NK-92 treated with Interleukin-12 subunit alpha and Interleukin-12 subunit beta, amount 100 ng/mL, for 24 hours (cell line): ENCODE data around the gene UROC1.

Experiments
- DNase-seq: peaks from one replicate; lab custom pipeline; 2025; lab: John Stamatoyannopoulos, UW

The UROC1 gene

DNA sequence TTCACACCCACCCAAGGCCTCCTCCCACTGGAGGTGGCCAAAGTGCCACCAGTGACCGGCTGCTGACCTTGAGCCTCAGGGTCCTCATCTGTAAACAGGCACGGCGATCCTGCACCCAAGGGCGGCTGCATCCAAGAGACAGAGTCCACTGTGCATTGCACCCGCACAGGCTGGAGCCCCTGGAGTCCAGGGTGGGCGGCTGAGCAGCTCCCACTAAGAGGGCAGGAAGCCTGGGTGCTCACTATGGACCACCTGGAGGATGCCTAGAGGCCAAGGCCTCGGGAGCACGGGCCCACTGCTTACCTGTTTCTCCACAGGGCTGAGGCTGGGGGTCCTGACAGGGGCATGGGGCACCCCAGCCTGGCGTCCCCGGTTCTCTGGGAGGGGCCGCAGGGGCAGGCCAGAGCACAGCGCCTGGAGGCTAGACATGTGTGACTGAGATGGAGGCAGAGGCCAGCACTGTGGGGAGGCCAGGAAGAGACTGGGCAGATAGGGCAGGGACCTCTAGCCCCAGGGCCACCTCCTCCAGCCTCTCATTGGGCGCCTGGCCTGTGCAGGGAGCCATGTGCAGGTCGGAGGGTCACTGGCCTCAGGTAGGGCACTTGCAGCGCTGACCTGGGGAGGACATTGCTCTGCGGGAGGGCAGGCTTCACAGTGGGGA, at the start of gene UROC1:
Gene UROC1 (minus strand): TSS at position 483 of the 661 bp plus-strand sequence. CDS start 54 bp downstream, at position 429.
- no peak for DNase-seq

DNA sequence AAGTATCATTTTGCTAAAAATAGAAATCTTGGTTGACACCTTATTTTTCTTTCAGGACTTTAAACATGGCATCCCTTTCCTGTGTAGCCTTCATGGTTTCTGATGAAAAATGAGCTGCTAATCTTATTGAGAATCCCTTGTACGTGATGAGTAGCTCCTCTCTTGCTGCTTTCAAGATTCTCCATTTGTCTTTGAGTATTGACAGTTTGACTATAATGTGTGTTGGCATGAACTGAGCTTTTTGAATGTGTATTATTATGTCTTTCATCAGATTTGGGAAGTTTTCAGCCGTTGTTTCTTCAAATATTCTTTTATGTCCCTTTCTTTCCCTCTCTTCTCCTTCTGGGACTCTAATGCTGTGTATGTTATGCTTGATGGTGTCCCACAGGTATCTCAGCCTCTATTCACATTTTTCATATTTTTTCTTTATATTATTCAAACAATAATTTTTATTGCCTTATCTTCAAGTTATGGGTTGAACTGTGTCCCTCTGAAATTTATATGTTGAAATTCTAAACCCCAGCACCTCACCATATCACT, 45.2 kb upstream of the UROC1 start:
- no peak for DNase-seq

DNA sequence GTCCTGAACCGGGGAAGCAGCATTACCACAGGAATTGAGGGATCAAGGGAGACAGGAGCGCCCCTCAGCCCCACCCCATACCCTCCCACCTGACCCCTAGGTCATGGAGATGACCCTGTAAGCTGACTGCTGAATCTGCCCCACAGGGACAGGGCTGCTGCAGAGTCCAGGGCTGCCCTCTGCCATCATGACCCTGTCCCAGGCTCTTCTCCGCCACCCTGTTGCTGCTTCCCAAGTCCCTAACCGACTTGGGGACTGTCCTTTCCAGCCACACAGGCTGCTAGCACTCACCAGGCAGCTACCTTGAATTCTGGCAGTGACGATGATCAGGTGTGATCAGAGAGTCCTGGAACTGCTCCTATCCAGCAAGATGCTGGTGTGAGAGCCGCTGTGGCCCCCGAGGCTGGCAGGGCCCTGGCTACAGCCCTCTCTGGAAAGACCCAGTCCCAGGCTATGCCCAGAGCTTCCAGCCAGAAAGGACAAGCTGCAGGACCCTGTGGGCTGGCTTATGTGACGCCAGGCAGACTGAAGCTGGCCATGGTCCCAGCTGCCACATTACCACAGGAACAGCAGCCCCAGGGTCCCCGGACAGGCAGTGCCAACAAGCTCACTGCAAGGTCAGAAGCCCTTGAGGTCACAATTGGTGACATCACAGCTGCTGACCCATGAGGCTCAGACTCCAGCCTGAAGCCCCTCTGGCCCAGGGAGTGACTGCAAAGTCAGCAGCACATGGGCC, 40.9 kb upstream of the UROC1 start, which contains the start of gene C3orf22:
Gene C3orf22 (minus strand): TSS at position 597 of the 736 bp plus-strand sequence. CDS start 5,542 bp downstream, outside the sequence.
- DNase-seq = no peak

DNA sequence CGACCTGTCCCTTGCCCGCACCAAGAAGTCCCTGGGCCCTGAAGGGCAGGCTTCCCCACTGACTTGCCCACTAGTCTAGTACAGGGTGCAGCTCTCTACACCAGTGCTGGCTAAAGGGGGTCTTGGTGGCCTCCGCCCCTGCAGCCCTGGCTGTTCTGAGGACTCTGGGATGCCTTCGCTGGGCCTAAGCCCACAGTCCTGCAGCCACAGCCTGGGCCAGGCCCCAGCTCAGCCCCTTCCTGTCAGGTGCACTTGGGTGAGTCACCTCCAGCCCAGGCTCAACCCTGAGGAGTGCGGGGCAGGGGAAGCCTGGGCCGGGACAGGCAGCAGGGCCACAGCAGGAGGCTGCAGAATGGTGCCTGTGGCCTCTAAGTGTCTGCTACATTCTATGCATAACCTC, 40.2 kb upstream of the UROC1 start:
- no peak for DNase-seq

DNA sequence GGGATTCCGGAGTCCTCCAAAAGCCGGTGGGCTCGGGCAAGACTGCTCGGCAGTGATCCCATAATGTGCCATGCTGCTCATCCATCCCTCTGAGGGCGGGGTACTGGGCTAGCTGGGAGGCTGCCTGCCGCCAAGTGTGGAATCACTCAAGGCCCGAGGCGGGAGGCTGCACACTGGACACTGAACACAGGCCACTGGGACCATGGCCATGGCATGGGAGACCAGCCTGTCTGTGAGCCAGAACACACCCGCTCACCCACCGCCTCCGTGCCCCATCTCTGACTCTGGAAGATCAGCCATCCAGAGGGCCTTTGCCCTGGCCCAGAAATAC, 39.8 kb upstream of the UROC1 start:
- DNase-seq = no peak

DNA sequence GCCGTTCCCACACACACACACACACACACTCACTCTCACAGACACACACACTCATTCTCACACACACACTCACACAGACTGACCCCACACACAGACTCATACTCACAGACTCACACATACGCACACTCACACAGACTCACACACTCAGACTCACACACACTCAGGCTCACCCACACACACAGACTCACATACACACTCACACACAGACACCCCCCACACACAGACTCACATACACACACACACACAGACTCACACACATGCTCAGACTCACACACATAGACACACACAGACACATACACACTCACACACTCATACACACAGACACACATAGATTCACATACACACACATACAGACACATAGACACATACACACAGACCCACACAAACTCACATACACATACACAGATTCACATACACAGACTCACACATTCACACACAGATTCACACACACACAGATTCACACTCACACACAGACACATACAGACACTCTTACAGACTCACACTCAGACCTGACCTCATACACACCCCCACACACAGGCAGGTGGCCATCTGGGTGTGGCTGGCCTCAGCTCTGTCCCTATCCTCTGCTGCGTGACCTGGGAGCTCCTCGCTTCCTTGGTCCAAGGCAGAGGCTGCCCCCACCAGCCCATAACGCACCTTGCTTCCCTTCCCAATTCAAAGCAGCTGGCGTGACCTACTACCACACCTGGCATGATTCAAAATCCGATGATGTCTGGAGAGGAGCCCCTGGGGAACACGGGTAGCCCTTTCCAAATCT, 39.3 kb upstream of the UROC1 start:
- DNase-seq = no peak

DNA sequence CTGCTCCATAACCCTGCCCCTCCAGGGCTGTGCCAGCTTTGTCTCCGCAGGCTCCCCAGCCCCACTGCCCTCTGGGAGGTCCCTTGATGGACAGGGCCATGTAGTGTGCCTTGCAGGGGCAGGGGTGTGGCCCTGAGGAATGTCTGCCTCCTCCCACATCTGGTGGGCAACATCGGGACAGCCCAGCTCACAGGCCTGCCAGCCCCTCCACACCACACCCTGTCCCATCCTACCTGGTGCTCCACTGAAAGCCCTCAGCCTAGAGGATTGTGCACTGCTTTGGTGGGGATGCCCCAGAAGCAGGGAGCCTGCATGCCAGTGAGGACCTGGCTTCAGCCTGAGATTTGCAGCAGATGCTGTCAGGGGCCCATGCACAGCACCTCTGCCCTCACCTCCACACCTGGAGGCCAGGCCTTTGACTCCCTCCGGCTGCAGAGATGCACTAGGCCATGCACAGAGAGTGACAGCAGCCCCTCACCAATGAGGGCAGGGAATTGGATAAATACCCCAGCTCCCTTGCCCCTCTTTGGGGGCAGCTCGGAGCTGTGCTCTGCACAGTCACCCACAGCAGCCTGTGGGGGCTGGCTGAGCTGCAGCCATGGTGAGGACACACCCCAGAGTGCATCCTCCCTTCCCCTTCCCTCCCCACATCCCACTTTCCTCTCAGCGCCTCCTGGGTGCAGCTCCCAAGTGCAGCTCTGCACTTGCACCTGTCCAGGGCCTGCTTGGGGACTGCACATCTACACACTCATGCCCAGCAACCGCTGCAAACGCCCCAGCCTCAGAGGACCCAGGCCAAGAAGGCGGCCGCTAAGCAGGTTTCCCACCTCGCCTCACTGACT, 38.4 kb upstream of the UROC1 start:
- no peak for DNase-seq

DNA sequence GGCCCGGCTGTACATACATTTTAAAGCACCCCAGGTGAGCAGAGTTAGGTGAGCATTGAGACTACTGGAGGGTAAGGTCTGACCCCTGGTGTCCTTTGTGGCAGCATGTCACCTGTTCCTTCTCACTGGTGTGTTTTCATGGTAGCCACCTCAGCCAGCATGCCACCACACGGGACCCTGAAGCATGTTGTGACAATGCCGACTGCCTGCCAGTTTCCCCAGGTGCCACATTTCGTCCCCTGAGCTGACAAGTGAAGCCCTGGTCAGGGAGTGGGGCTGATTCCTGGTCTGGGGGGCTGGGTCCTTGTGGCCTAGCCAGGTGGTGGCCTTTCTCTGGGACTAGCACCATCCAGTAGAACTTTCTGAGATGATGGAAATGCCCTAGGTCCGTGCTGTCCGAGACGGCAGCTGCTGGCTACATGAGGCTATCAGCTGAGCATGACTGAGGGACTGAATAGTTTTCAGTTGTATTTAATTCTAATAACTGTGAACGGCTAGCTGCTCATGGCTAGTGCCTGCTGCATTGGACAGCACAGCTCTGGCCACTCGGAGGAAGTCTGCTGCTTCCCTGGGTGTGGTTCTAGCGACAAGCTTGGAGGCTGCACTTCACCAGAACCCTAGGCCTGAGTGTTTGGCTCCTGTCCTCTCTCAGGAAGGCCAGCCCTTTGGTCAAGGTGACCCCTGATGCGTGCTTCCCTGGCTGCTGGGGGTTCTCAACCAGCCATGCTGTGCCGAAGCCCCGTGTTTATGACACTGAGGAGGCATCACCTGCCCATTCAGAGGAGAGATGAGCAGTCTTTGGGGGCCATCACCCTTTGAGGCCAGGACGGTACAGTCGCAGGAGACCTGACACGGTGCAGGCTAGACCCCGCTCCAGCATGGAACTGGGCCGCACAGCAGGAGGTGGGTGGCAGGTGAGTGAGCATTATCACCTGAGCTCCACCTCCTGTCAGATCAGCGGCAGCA, 37.3 kb upstream of the UROC1 start:
- no peak for DNase-seq

DNA sequence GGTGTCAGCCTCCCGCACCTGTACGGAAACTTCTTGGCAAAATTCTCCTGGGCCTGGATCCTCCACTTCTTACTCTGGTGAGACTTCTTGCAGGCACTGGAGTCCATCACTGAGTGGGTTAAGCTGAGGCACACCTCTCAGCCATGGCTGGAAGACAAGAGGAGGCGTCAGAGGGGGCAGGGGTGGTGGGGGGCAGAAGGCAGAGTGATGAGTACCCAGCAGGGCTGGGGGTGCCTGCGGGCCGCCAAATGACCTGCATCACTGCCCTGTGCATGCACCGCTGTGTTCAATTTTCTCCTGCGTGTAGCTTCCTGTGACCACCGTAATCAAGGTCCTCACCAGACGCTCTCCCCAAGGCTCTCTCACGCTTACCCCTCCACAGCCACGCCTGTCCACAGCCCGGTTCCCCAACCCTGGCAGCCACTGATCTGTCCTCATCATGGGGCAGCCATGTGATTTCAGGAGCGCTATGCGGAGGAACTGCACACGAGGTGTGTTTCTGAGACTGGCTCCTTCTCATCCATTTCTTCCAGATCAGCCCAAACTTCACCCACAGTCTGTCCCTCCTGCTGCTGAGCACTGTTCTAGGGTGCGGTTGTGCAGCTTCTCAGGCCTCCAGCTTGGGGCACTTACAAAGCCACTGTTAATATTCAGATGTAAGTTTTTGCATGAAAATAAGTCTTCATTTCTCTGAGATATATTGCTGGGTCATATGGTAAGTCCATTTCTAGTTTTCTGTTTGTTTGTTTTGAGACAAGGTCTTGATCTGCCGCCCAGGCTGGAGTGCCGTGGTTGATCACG, 35.9 kb upstream of the UROC1 start:
- DNase-seq = no peak

DNA sequence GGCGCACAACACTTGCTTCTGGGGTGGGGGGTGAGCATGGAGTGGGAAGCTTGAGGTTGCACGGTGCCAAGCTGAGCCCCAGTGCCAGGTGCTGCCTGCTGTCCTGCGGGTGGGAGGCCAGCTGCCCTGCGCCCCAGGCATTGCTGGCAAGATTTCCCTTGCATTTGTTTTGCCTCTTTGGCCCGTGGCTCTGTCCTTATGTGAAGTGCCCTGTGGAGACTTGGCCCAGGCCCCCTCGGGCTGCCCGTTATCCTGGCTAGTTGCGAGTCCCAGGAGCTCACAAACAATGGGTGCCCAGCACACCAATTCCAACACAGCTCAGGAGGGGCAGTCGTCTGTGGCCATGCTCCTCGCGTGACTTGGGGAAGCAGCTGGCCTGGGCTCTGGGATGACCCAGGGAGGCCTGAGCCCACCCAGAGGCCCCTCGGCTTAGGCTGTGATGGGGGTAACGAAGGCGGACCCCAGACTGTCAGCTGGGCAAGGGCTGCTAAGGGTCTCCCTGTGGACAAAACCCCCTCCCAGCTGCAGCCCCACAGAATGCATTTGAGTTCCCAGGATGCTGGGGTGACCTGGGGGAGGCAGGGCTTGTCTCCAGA, 35.2 kb upstream of the UROC1 start:
- no peak for DNase-seq

DNA sequence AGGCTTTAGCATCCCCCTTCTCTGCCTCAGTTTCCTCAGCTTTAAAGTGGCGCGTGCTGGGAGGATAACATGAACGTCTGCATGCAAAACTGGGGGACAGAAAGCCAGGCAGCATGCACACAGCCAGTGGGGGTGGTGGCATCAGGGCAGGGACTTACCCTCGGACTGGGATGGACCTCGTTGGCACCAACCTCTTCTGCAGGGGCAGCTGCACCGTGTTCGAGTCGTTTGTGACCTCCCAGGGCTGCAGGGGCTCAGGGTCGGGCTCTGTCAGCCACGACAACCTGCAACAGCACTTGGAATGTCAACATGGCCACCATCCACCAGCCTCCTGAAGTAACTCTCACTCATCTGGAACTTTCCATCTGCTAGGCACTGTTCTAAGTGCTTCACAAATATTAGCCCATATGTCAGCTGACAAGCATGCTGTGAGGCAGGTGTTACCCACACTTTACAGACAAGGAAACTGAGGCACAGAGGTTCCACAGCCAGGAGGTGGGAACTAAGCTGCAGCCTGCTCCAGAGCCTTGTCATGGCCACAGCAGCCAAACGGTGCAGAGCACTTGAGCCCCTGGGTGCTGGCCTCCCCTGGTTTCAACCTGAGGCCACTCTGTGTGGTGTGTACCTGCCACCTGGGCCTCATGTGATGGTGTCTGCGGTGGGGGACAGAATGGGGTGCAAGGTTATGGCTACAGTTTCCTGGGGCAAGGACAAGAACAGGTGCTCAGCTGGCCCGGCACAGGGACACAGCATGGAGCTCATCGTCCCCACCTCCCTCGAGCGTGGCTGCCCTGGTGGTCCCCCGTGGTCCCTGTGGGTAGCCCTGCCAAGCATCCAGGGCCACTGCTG, 34.5 kb upstream of the UROC1 start:
- no peak for DNase-seq

DNA sequence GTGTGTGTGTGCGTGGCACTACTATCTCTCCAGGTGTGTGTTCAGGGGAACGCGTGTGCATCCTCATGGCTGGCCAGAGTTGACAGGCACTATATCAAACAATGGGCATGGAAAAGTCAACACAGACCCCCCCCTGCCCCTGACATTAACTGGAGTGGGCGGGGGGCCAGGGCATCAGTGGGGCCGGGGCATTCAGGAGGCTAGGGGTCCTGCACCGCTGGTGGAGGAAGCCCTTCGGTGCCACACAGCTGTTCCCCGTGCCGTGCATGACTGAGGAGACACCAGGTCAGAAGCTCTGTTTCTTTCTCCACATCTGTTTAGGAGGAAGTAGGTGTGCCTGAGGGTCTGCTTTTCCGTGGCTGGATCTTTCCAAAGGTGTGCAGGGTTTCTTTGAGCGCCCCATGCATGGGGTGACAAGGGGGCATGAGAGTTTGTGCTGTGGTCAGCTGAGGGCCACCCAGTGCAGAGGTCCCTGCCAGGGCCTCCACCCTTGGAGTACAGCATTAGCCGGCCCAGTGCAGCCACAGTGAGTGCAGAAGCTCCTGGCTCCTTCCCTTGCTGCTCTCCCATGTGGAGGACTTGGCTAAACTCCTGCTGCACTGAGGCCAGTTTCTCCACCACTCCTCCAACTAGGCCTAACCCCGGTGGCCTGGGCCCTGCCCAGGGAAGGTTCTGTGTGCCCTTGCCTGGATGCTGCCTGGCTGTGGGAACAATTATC, 33.7 kb upstream of the UROC1 start:
- no peak for DNase-seq

DNA sequence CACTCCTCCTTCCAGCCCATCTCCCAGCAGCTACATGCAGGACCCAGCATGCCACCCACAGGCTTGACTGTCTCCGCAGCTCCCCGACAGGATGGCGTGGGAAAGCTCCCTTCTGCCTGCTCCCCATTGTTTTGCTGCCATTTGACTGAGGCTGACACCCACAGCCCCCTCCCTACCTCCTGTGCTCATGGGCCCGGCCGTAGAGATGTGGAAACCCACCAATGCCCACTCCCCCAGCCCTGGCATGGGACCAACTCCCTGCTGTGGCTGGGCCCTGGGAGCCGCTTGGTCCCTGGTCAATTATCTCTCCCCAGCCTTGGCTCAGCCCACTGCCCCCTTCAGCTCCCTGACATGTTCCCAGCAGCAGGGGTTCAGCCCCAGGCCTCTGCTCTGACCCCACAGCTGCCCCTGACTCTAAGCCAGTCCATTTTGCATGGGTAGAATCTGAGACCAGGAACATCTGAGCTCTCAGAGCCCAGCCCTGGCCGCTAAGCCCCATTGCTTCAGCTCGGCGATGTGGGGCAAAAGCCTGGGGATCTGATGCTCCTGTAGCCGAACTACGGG, 33.0 kb upstream of the UROC1 start:
- DNase-seq = no peak

DNA sequence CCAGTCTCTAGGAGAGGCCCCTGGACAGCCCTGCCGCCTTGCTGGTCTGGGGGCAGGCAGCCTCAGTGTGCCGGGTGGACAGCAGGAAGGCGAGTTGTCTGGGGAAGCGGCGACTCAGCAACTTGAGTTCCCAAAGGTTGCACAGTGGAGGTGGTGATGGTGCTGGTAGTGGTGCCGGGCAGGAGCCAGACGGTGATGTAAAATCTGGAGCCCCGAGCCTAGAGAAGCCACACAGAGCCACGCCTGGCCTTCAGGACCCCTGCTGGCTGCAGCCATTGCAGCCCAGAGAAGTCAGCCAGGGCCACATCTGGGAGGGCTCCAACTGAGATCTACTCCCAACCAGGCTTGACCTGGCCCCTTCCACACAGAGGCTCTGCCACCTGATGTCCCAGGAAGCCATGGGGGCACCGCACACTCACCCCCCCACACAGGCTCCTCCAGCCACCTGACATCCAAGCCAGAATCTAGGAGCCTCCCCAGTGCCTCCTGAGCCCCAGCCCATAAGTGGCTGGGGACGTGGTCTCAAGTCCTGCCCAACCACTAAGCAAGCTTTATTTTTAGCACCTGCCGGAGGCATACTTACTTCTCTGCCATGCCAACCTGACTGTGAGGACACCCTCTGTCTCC, 32.4 kb upstream of the UROC1 start:
- DNase-seq = no peak

DNA sequence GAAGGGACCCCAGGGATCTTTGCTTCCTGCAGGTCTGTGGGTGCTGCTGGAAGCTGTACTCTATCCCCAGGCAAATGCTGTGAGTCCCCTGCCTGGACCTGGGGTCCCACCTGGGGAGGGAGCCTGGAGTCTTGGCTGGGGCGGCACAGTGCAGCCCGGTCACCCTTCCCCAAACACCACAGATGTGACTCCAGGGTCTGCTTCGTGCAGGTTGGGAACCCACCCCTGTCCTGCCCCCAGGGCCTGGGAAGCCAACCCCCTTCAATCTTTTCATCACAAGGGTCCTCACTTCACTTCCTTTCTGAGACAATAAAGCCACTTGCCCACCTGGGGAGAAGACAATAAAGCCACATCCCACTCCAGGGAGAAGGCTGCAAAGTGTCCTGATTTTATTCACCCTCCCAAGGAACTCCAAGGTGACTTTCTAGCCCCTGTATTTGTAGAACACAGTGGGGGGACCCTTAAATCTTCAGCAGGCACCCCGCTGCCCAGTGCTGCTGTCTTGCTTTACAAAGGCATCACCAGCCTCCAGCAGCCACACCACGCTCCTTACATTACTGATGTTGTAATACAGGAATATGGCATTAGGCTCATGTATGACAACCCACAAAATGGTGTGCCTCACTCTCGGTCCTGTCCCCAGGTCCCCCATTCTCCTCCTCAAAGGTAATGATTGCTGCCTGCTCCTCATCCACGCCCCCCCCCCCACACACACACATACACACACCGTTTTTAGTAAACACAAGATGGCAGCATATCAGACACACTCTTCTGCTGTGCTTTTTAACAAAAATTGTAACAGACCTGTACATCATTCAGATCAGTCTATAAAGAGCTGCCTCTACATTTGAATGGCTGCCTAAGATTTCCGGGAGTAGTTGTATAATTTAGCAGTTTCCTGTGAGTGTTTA, 31.2 kb upstream of the UROC1 start:
- DNase-seq = no peak

DNA sequence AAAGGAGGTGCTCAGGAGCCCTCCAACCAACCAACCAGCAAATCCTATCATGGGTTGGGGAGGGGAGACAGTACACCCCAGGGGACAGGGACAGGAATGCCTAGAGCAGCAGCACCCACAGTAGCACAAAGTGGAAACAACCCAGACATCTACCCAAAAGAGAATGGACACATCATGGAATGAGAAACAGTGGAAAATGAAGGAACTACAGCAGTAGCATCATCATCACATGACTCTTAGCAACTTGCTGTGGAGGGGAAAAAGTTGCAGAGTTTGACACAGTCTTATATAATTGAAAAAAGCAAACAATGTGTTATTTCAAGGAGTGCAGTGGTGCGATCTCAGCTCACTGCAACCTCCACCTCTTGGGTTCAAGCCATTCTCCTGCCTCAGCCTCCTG, 30.1 kb upstream of the UROC1 start:
- DNase-seq = no peak
